Tibial nerve (tissue), 4 donors: Measurements from ENCODE around the gene E2F8.

ENCODE experiments used
- CTCF ChIP-seq, 5 experiments: fragments of 200-600 bp in 3 of 5; fragments of 450-650 bp in 2 of 5; sonication (generic) in 3 of 5; IDR thresholded peaks; one replicate each; pipeline ENCODE4 v1.5.1; 2016 to 2019; ENCODE audit warnings: antibody characterized with exemption in 5 of 5, mild to moderate bottlenecking in 3 of 5, moderate library complexity in 2 of 5
- EP300 ChIP-seq, 2 donors: sonication (generic); formaldehyde crosslinking; IDR thresholded peaks; one replicate each; pipeline ENCODE4 v1.6.1; 2017; ENCODE audit warnings: antibody characterized with exemption in 2 of 2, mild to moderate bottlenecking in 1 of 2
- POLR2A ChIP-seq, 2 donors: fragments of 450-650 bp; IDR thresholded peaks; one replicate each; pipeline ENCODE4 v1.6.1; 2017; ENCODE audit warnings: antibody characterized with exemption in 2 of 2, mild to moderate bottlenecking in 2 of 2, moderate library complexity in 2 of 2

GRCh38 chr11:19191530-19192169 lies 49.1 kb downstream of the E2F8 start:
- TF ChIP-seq CTCF (IDR thresholded peaks at IDR 0.05) (no peak), EP300 (IDR thresholded peaks at IDR 0.05) (no peak), POLR2A (IDR thresholded peaks at IDR 0.05) (no peak)
